OCI-LY7 (cell line): ENCODE measurements around the gene STK16. TPM values are rescaled to one million over a fixed set of nuclear protein-coding genes. Genes with fewer than 3 reads are reported as not detected.

Source experiments
- BruUV-seq: library from RNA; stranded (reverse); fragments of 400-500 nt; replicated peaks from 2 replicates; lab custom pipeline; 2021; lab: Mats Ljungman, UMichigan
- CTCF ChIA-PET: fragments of 300-600 bp; sonication (Branson Sonifier 250); formaldehyde crosslinking; loops from one replicate; lab custom pipeline; 2022; ENCODE audit warnings: antibody characterized with exemption; ENCODE audit not compliant: unreplicated experiment; lab: Charles Lee
- POLR2A ChIA-PET: fragments of 300-600 bp; sonication (Branson Sonifier 250); formaldehyde crosslinking; loops from one replicate; lab custom pipeline; 2022; ENCODE audit warnings: antibody characterized with exemption; lab: Charles Lee
- DNase-seq: peaks from one replicate; pipeline ENCODE4 v3.0.0-alpha.2; 2015; ENCODE audit warnings: low spot score
- H2AFZ ChIP-seq: fragments of 200-600 bp; sonication (generic), shearing (Covaris generic); 2 replicates; pipeline ENCODE4 v1.6.1; 2014; ENCODE audit warnings: mild to moderate bottlenecking, antibody characterized with exemption, low read length, moderate library complexity
- H3K27ac ChIP-seq: fragments of 200-600 bp; sonication (generic); 2 replicates; pipeline ENCODE4 v1.5.1; 2014; ENCODE audit warnings: mixed run types, low read depth, mild to moderate bottlenecking, moderate library complexity, low read length, inconsistent platforms; ENCODE audit not compliant: poor library complexity, severe bottlenecking
- H3K36me3 ChIP-seq: fragments of 200-600 bp; sonication (generic); 2 replicates; pipeline ENCODE4 v1.6.1; 2014; ENCODE audit warnings: mild to moderate bottlenecking, antibody characterized with exemption, low read length, moderate library complexity, mixed read lengths; ENCODE audit not compliant: insufficient read depth
- H3K4me1 ChIP-seq: fragments of 200-600 bp; sonication (generic); 2 replicates; pipeline ENCODE4 v1.5.1; 2014; ENCODE audit warnings: mild to moderate bottlenecking, low read length; ENCODE audit not compliant: insufficient read depth, poor library complexity, severe bottlenecking
- H3K4me2 ChIP-seq: fragments of 200-600 bp; sonication (generic); 2 replicates; pipeline ENCODE4 v1.6.1; 2014; ENCODE audit warnings: mild to moderate bottlenecking, low read length
- H3K4me3 ChIP-seq: fragments of 200-600 bp; sonication (generic); 2 replicates; pipeline ENCODE4 v1.5.1; 2014; ENCODE audit warnings: mild to moderate bottlenecking, low read depth, low read length; ENCODE audit not compliant: poor library complexity, severe bottlenecking
- H3K79me2 ChIP-seq: fragments of 200-600 bp; sonication (generic); 2 replicates; pipeline ENCODE4 v1.6.1; 2016; ENCODE audit warnings: low read depth, mild to moderate bottlenecking, low read length, moderate library complexity, mixed read lengths; ENCODE audit not compliant: insufficient read depth
- H3K9me2 ChIP-seq: fragments of 200-600 bp; sonication (generic); 2 replicates; pipeline ENCODE4 v1.6.1; 2016; ENCODE audit warnings: mild to moderate bottlenecking, low read length, mixed read lengths; ENCODE audit not compliant: insufficient read depth
- H3K9me3 ChIP-seq: fragments of 200-600 bp; sonication (generic); 2 replicates; pipeline ENCODE4 v1.6.1; 2014; ENCODE audit warnings: mild to moderate bottlenecking, mixed run types, low read length, mixed read lengths
- H4K20me1 ChIP-seq: fragments of 200-600 bp; sonication (generic); 2 replicates; pipeline ENCODE4 v1.6.1; 2014; ENCODE audit warnings: mild to moderate bottlenecking, antibody characterized with exemption, low read length, moderate library complexity, mixed read lengths; ENCODE audit not compliant: insufficient read depth
- CTCF ChIP-seq: fragments of 200-600 bp; sonication (generic); conservative IDR thresholded peaks from 2 replicates; pipeline ENCODE4 v1.5.1; 2014; ENCODE audit warnings: mild to moderate bottlenecking, antibody characterized with exemption, low read length, moderate library complexity, mixed read lengths
- EZH2phosphoT487 ChIP-seq: fragments of 200-600 bp; sonication (generic); IDR thresholded peaks from 2 replicates; pipeline ENCODE4 v1.6.1; 2018; ENCODE audit warnings: low read depth, borderline replicate concordance, mild to moderate bottlenecking, mixed run types, antibody characterized with exemption, low read length, moderate library complexity, mixed read lengths
- intact Hi-C: fragments of 100-400 bp; cut with micrococcal nuclease; formaldehyde crosslinking; loops from one replicate; pipeline ENCODE4 v1.10.0; 2022; ENCODE audit not compliant: unreplicated experiment
- total RNA-seq, 2 experiments: library from RNA; depleted of rRNA in 1 of 2; stranded (reverse); fragments of >200 nt in 1 of 2; shearing (Covaris generic) in 1 of 2; gene quantifications; 2 replicates each; pipeline ENCODE4 v1.2.3, GENCODE V29; 2014 to 2022

The STK16 gene
- total RNA-seq, 2 experiments from 2014 or later: 23.4 to 39.5 TPM

- no peak overlapping the region for H3K27ac ChIP-seq
- no peak overlapping the region for H3K4me2 ChIP-seq
- no peak overlapping the region for H3K4me3 ChIP-seq
- no peak for DNase-seq
- ChIA-PET CTCF (no interaction called here), POLR2A (interaction anchor here (0.6 kb wide), 1 partner anchor 610 kb away, joined by 3 read pairs; the partner anchor contains the start of genes BCS1L and ZNF142)
- H3K9me2 ChIP-seq: no peaks in the 10 kb centered on the region
- intact Hi-C loops: loop anchor here (10.0 kb wide), 1 partner anchor 385 kb away; the partner anchor contains the start of gene WNT10A
- no peaks in the 10 kb centered on the region for H3K9me3 ChIP-seq
- H2AFZ ChIP-seq: no peak overlapping the region
- no peaks in the 10 kb centered on the region for H4K20me1 ChIP-seq
- H3K79me2 ChIP-seq: no peaks in the 10 kb centered on the region
- no peaks in the 10 kb centered on the region for H3K4me1 ChIP-seq
- no peaks in the 10 kb centered on the region for H3K36me3 ChIP-seq
- BruUV-seq: no TSS peak
- TF ChIP-seq CTCF (no peak), EZH2phosphoT487 (no peak)
Observed at GRCh38 chr2:219269362-219270054, 24.2 kb downstream of the STK16 start.

- intact Hi-C loops: loop anchor here (10.0 kb wide), 1 partner anchor 385 kb away; the partner anchor contains the start of gene WNT10A
- no peaks in the 10 kb centered on the region for H3K36me3 ChIP-seq
- no peaks in the 10 kb centered on the region for H3K4me1 ChIP-seq
- no peaks in the 10 kb centered on the region for H3K9me3 ChIP-seq
- TF ChIP-seq CTCF (no peak), EZH2phosphoT487 (no peak)
- no peak for DNase-seq
- no peaks in the 10 kb centered on the region for H4K20me1 ChIP-seq
- BruUV-seq: no TSS peak
- no peak overlapping the region for H3K4me2 ChIP-seq
- H3K79me2 ChIP-seq: no peaks in the 10 kb centered on the region
- no peaks in the 10 kb centered on the region for H3K9me2 ChIP-seq
- no peak overlapping the region for H3K27ac ChIP-seq
- CTCF ChIA-PET: interaction anchor here (0.9 kb wide), 1 partner anchor 9 kb away, joined by 3 read pairs; the partner anchor contains the start of gene DNAJB2
- no peak overlapping the region for H2AFZ ChIP-seq
- no peak overlapping the region for H3K4me3 ChIP-seq
- POLR2A ChIA-PET: interaction anchor here (0.6 kb wide), 1 partner anchor 610 kb away, joined by 3 read pairs; the partner anchor contains the start of genes BCS1L and ZNF142
Observed at GRCh38 chr2:219270055-219270372, 24.7 kb downstream of the STK16 start.

- H3K79me2 ChIP-seq: no peaks in the 10 kb centered on the region
- no peaks in the 10 kb centered on the region for H3K36me3 ChIP-seq
- TF ChIP-seq CTCF: no peak
- no peak for TF ChIP-seq EZH2phosphoT487
- H3K4me2 ChIP-seq: no peak overlapping the region
- H2AFZ ChIP-seq: no peak overlapping the region
- H3K27ac ChIP-seq: no peak overlapping the region
- H4K20me1 ChIP-seq: no peaks in the 10 kb centered on the region
- DNase-seq: no peak
- no peaks in the 10 kb centered on the region for H3K9me3 ChIP-seq
- peaks cover 3% of the 10 kb centered on the region for H3K4me1 ChIP-seq
- intact Hi-C loops: loop anchor here (10.0 kb wide), 1 partner anchor 386 kb away; the partner anchor contains the start of gene WNT10A
- CTCF ChIA-PET: interaction anchor here (0.8 kb wide), 1 partner anchor 24 kb away, joined by 3 read pairs; no protein-coding TSS in a partner anchor
- no peaks in the 10 kb centered on the region for H3K9me2 ChIP-seq
- POLR2A ChIA-PET: no interaction called here
- no peak overlapping the region for H3K4me3 ChIP-seq
- BruUV-seq: no TSS peak
Observed at GRCh38 chr2:219271021-219271420, 25.7 kb downstream of the STK16 start.
